ENCODE results near the gene CD52. TPM values are rescaled to one million over a fixed set of nuclear protein-coding genes. Genes with fewer than 3 reads are reported as not detected.

The CD52 gene
- total RNA-seq, 1 experiment from 2014 or later, result not detected

- ChIA-PET POLR2A (ENCODE audit: low non-redundant PET) (no interaction called here), CTCF (no interaction called here)
- intact Hi-C loops (cut with micrococcal nuclease; ENCODE audit: unreplicated experiment), result no loop called here
- BruUV-seq (replicated peaks), result no TSS peak
- H3K27me3 ChIP-seq (replicated peaks; ENCODE audit: insufficient read depth, low read depth, low read length, poor library complexity), result no peaks in the 10 kb centered on the region
- no peak overlapping the region for H3K4me3 ChIP-seq (ENCODE audit: low read depth, low read length, poor library complexity, severe bottlenecking)
- no peak for TF ChIP-seq CTCF (conservative IDR thresholded peaks at IDR 0.05; ENCODE audit: low read depth, low read length)
- TF ChIP-seq EZH2 (IDR thresholded peaks at IDR 0.05; ENCODE audit: borderline replicate concordance, low read depth, low read length, poor library complexity, severe bottlenecking), result no peak
- no peak overlapping the region for H3K27ac ChIP-seq (ENCODE audit: low read depth, low read length, poor library complexity, severe bottlenecking)
- no peaks in the 10 kb centered on the region for H3K4me1 ChIP-seq (ENCODE audit: insufficient read depth, low read length, poor library complexity, severe bottlenecking)
- H3K9me3 ChIP-seq (ENCODE audit: low read depth, low read length, poor library complexity, severe bottlenecking), result no peaks in the 10 kb centered on the region
- DNase-seq (ENCODE audit: low spot score), result no peak
- H3K36me3 ChIP-seq (ENCODE audit: insufficient read depth, low read length, poor library complexity, severe bottlenecking), result no peaks in the 10 kb centered on the region
Measured at GRCh38 chr1:26295194-26296138, 22.3 kb upstream of the CD52 start.

GRCh38 chr1:26296340-26297056 lies 21.3 kb upstream of the CD52 start:
- CTCF ChIA-PET, result no interaction called here
- no peak for TF ChIP-seq EZH2 (IDR thresholded peaks at IDR 0.05; ENCODE audit: borderline replicate concordance, low read depth, low read length, poor library complexity, severe bottlenecking)
- no peak for TF ChIP-seq CTCF (conservative IDR thresholded peaks at IDR 0.05; ENCODE audit: low read depth, low read length)
- Histone ChIP-seq H3K27ac (ENCODE audit: low read depth, low read length, poor library complexity, severe bottlenecking) (no peak overlapping the region), H3K27me3 (replicated peaks; ENCODE audit: insufficient read depth, low read depth, low read length, poor library complexity) (no peaks in the 10 kb centered on the region), H3K36me3 (ENCODE audit: insufficient read depth, low read length, poor library complexity, severe bottlenecking) (no peaks in the 10 kb centered on the region), H3K4me1 (ENCODE audit: insufficient read depth, low read length, poor library complexity, severe bottlenecking) (no peaks in the 10 kb centered on the region), H3K4me3 (ENCODE audit: low read depth, low read length, poor library complexity, severe bottlenecking) (no peak overlapping the region), H3K9me3 (ENCODE audit: low read depth, low read length, poor library complexity, severe bottlenecking) (no peaks in the 10 kb centered on the region)
- POLR2A ChIA-PET (ENCODE audit: low non-redundant PET), result no interaction called here
- DNase-seq (ENCODE audit: low spot score), result no peak
- intact Hi-C loops (cut with micrococcal nuclease; ENCODE audit: unreplicated experiment), result no loop called here
- no TSS peak for BruUV-seq (replicated peaks)

GRCh38 chr1:26297057-26297790 lies 20.5 kb upstream of the CD52 start:
- no peak for DNase-seq (ENCODE audit: low spot score)
- H3K9me3 ChIP-seq (ENCODE audit: low read depth, low read length, poor library complexity, severe bottlenecking), result no peaks in the 10 kb centered on the region
- POLR2A ChIA-PET (ENCODE audit: low non-redundant PET), result no interaction called here
- TF ChIP-seq CTCF (conservative IDR thresholded peaks at IDR 0.05; ENCODE audit: low read depth, low read length), result no peak
- no peak for TF ChIP-seq EZH2 (IDR thresholded peaks at IDR 0.05; ENCODE audit: borderline replicate concordance, low read depth, low read length, poor library complexity, severe bottlenecking)
- H3K27ac ChIP-seq (ENCODE audit: low read depth, low read length, poor library complexity, severe bottlenecking), result no peak overlapping the region
- CTCF ChIA-PET, result interaction anchor here (0.6 kb wide), 1 partner anchor 9 kb away, joined by 3 read pairs; no protein-coding TSS in a partner anchor
- no peak overlapping the region for H3K4me3 ChIP-seq (ENCODE audit: low read depth, low read length, poor library complexity, severe bottlenecking)
- BruUV-seq (replicated peaks), result no TSS peak
- no peaks in the 10 kb centered on the region for H3K27me3 ChIP-seq (replicated peaks; ENCODE audit: insufficient read depth, low read depth, low read length, poor library complexity)
- intact Hi-C loops (cut with micrococcal nuclease; ENCODE audit: unreplicated experiment), result no loop called here
- no peaks in the 10 kb centered on the region for H3K36me3 ChIP-seq (ENCODE audit: insufficient read depth, low read length, poor library complexity, severe bottlenecking)
- no peaks in the 10 kb centered on the region for H3K4me1 ChIP-seq (ENCODE audit: insufficient read depth, low read length, poor library complexity, severe bottlenecking)

Measured in A673 (cell line).